GM10266 (cell line): ENCODE results near the gene PPBP.

ENCODE experiments used
- DNase-seq: peaks from one replicate; pipeline ENCODE4 v3.0.0; 2012; ENCODE audit errors: extremely low spot score
- CTCF ChIP-seq: IDR thresholded peaks from 2 replicates; pipeline ENCODE4 v1.5.1; 2012; ENCODE audit warnings: mild to moderate bottlenecking, low read depth; ENCODE audit not compliant: control insufficient read depth, insufficient read depth; ENCODE audit errors: missing control alignments

The PPBP gene

DNA sequence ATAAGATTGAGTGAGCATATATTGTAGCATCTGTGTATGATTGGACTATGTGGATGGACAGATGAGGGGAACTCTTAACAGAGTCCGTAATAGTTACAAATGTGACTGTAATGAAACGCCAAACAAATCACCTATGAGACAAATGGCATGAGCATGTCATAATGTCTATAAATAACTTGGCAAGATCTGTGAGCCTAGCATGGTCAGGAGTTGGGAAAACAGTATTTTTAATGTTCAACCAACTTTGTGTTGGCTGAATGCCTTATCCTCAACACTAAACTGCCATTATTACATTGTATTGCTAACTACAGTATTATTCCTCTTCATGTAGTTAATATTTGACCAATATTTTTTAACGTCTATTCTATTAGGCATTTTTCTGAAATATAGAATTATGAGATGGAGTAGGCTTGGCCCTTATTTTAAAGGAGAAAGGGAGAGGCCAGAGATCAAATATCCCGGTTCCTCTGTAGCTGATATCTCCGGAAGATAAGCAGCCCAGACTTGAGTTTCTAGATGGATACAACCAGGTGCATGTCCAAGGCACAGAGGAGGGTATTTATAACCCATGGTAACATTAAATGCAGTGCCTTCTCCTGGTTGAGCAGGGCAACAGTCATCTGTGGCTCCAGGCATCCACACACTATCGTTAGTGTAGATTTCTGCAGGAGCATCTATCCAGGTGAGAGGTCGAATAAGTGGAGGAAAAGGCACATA, 38.8 kb downstream of the PPBP start:
- DNase-seq: no peak
- no peak for TF ChIP-seq CTCF

- DNase-seq: no peak
- TF ChIP-seq CTCF: no peak
Measured at GRCh38 chr4:73948291-73948690, 39.7 kb downstream of the PPBP start.

GRCh38 chr4:73947239-73947985, 40.6 kb downstream of the PPBP start:
- no peak for DNase-seq

DNA sequence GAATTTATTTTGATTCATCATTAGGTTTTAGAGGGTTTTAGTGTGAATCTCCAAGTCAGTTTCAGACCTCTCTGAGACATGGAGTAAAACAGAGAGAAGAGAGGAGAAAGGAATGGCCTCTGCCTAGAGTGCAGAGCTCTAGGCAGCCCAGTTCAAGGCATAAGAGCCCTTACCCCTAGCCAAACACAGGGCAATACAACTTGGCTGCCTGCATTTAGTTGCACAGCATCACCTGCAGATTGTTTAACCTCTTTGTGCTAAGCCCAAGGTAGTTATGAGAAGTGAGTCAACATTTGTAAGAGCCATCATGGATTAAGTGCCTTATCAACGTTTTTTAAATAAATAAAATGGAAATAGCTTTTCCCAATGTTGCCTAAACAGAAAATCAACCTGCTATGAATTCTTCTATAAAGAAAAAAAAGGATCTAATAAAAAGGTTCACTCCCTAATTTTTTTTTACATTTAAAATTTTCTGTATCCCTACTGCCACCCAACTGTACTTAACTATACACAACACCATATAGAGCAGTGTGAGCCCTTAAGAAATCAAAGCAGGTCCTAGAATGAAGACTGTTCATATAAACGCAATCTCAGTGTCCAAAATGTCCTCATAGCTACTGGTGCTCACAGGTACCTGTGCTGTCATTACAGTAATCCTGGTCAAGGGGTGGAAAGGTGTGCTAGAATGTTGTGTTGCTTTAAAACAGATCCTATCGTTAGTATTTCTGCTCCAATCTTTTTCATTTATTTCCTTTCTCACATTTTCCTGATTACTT, 42.1 kb downstream of the PPBP start:
- no peak for DNase-seq

More at GRCh38 chr4:73947239-73947985, 40.6 kb downstream of the PPBP start:
- TF ChIP-seq CTCF: no peak

DNA sequence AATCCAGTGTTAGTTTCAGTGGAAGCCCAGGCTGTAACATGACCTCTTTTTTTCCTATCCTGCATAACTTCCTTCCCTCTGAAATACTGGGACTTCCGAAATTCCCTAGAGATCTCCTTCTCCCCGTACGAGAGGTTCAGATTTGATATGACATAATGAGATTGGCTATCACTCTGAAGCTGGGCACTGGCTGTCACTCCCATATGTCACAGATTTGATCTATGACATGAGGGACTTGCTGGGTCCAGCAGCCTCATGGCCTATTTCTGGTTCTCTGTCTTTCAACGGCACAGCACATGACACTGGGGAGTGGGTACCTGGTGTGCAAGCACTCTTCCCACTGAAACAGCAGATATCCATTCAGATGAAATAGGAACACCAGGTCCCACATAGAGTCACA, 42.9 kb downstream of the PPBP start:
- no peak for TF ChIP-seq CTCF
- DNase-seq: no peak

More for the DNA sequence above, 42.1 kb downstream of the PPBP start:
- TF ChIP-seq CTCF: no peak

DNA sequence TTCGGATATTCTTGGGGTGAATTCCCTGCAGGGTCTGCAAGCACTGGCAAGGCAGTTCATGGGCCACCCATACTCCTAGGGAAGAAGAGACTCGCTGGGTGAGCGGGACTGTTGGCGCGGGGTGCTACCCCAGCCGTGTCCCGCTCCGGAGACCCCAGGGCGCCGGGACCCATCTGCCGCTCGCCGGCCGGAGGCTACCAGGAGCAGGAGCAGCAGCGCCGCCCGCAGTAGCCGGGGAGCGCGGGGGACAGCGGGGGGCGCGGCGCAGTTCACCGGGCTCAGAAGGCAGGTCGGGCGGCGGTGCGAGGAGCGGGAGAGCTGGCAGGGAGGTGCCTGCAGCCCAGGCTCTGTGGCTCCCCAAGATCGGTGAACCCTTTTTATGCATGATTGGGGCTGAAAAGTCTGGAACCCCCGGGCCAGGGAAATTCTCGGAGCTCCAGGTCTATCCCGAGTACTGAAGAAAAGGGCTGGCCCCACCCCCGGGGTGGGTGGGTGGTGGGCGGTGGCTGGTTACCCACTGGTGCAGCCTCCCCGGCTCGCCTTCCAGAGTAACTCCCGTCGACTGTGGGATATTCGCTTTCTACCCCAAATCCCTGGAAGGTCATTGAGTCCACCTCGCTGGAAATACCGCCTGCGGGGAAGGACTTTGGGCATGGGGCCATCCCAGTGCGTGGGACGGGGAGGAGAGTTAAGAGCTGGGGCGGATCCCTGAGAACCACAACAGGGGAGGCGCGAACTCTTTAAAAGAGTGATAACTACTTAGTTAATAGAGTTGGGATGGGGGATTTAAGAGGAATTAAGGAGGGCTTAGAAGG, 43.7 kb downstream of the PPBP start:
- TF ChIP-seq CTCF: no peak
- DNase-seq: no peak
